Mesodermal cell (in vitro differentiated cells): Measurements from ENCODE around the gene NPAS3.

ENCODE experiments used
- H3K27ac ChIP-seq: 2 replicates; pipeline ENCODE4 v1.7.0; 2013; ENCODE audit warnings: mild to moderate bottlenecking, low read depth, low read length, moderate library complexity; ENCODE audit not compliant: severe bottlenecking
- H3K36me3 ChIP-seq: 2 replicates; pipeline ENCODE4 v1.7.1; 2013; ENCODE audit warnings: mild to moderate bottlenecking, low read length, moderate library complexity; ENCODE audit not compliant: control insufficient read depth, insufficient read depth
- H3K4me1 ChIP-seq: one replicate; pipeline ENCODE4 v1.7.1; 2013; ENCODE audit warnings: mild to moderate bottlenecking, low read length; ENCODE audit not compliant: insufficient read depth, control insufficient read depth, poor library complexity, severe bottlenecking
- H3K4me3 ChIP-seq: 2 replicates; pipeline ENCODE4 v1.7.0; 2013; ENCODE audit warnings: low read length, control low read depth, mild to moderate bottlenecking; ENCODE audit not compliant: insufficient read depth, poor library complexity, severe bottlenecking; ENCODE audit errors: extremely low read depth
- H3K9me3 ChIP-seq: 2 replicates; pipeline ENCODE4 v1.7.1; 2013; ENCODE audit warnings: mild to moderate bottlenecking, low read length, moderate library complexity; ENCODE audit not compliant: control insufficient read depth
- WGBS, 2 experiments: methylation state at CpG; one replicate each; pipeline ENCODE4 v1.1.5; 2013; ENCODE audit warnings: missing lambda C conversion rate in 2 of 2; ENCODE audit not compliant: insufficient coverage in 2 of 2; 5-methylcytosine and 5-hydroxymethylcytosine counted together

The NPAS3 gene

GRCh38 chr14:33370426-33370825 lies 431.7 kb downstream of the NPAS3 start:
- H3K9me3 ChIP-seq = no peaks in the 10 kb centered on the region
- no peak overlapping the region for H3K27ac ChIP-seq
- no peaks in the 10 kb centered on the region for H3K4me1 ChIP-seq
- 90 to 94% methylated on average over 1 of the region's 1 CpG for WGBS, 2 experiments
- H3K36me3 ChIP-seq = no peaks in the 10 kb centered on the region
- H3K4me3 ChIP-seq = no peak overlapping the region

GRCh38 chr14:33375196-33375595 lies 436.5 kb downstream of the NPAS3 start:
- no peak overlapping the region for H3K27ac ChIP-seq
- H3K9me3 ChIP-seq = no peaks in the 10 kb centered on the region
- WGBS, 2 experiments = no CpG with 5 or more reads among the region's 2 CpGs
- H3K4me1 ChIP-seq = no peaks in the 10 kb centered on the region
- H3K36me3 ChIP-seq = no peaks in the 10 kb centered on the region
- no peak overlapping the region for H3K4me3 ChIP-seq

- Histone ChIP-seq H3K4me3 (no peak overlapping the region), H3K27ac (no peak overlapping the region), H3K36me3 (no peaks in the 10 kb centered on the region), H3K4me1 (no peaks in the 10 kb centered on the region), H3K9me3 (no peaks in the 10 kb centered on the region)
- 80 to 100% methylated on average over 1 to 2 of the region's 4 CpGs for WGBS, 2 experiments
Measured at GRCh38 chr14:33375786-33376185, 437.1 kb downstream of the NPAS3 start.

GRCh38 chr14:33376510-33376909 lies 437.8 kb downstream of the NPAS3 start:
- Histone ChIP-seq H3K27ac (no peak overlapping the region), H3K9me3 (no peaks in the 10 kb centered on the region), H3K36me3 (no peaks in the 10 kb centered on the region), H3K4me1 (no peaks in the 10 kb centered on the region), H3K4me3 (no peak overlapping the region)
- 82 to 86% methylated on average over 2 to 3 of the region's 3 CpGs for WGBS, 2 experiments

GRCh38 chr14:33377596-33378390 lies 439.1 kb downstream of the NPAS3 start:
- H3K27ac ChIP-seq = no peak overlapping the region
- 100% methylated on average over 2 of the region's 2 CpGs; no CpG with 5 or more reads in 1 of the 2 experiments for WGBS, 2 experiments
- H3K9me3 ChIP-seq = no peaks in the 10 kb centered on the region
- H3K4me1 ChIP-seq = peaks cover 2% of the 10 kb centered on the region
- no peak overlapping the region for H3K4me3 ChIP-seq
- H3K36me3 ChIP-seq = no peaks in the 10 kb centered on the region

- Histone ChIP-seq H3K9me3 (no peaks in the 10 kb centered on the region), H3K4me3 (no peak overlapping the region), H3K36me3 (no peaks in the 10 kb centered on the region), H3K27ac (no peak overlapping the region), H3K4me1 (peaks cover 2% of the 10 kb centered on the region)
- 50 to 100% methylated on average over 1 to 2 of the region's 2 CpGs for WGBS, 2 experiments
Measured at GRCh38 chr14:33381717-33382116, 443.0 kb downstream of the NPAS3 start.

- H3K27ac ChIP-seq = no peak overlapping the region
- H3K36me3 ChIP-seq = no peaks in the 10 kb centered on the region
- H3K4me1 ChIP-seq = peaks cover 2% of the 10 kb centered on the region
- no peaks in the 10 kb centered on the region for H3K9me3 ChIP-seq
- H3K4me3 ChIP-seq = no peak overlapping the region
Measured at GRCh38 chr14:33386140-33386539, 447.5 kb downstream of the NPAS3 start.

- H3K9me3 ChIP-seq = no peaks in the 10 kb centered on the region
- no peaks in the 10 kb centered on the region for H3K36me3 ChIP-seq
- 94 to 100% methylated on average over 2 to 3 of the region's 3 CpGs for WGBS, 2 experiments
- no peak overlapping the region for H3K4me3 ChIP-seq
- H3K4me1 ChIP-seq = peaks cover 2% of the 10 kb centered on the region
- no peak overlapping the region for H3K27ac ChIP-seq
Measured at GRCh38 chr14:33386781-33387180, 448.1 kb downstream of the NPAS3 start.

GRCh38 chr14:33390335-33390734 lies 451.7 kb downstream of the NPAS3 start:
- no peak overlapping the region for H3K4me3 ChIP-seq
- H3K4me1 ChIP-seq = no peaks in the 10 kb centered on the region
- no peaks in the 10 kb centered on the region for H3K36me3 ChIP-seq
- H3K9me3 ChIP-seq = no peaks in the 10 kb centered on the region
- no peak overlapping the region for H3K27ac ChIP-seq
- WGBS, 2 experiments = no CpG with 5 or more reads among the region's 2 CpGs

- H3K27ac ChIP-seq = no peak overlapping the region
Measured at GRCh38 chr14:33393231-33393894, 454.7 kb downstream of the NPAS3 start.

GRCh38 chr14:33393895-33394368 lies 455.3 kb downstream of the NPAS3 start:
- Histone ChIP-seq H3K4me3 (no peak overlapping the region), H3K9me3 (no peaks in the 10 kb centered on the region), H3K36me3 (no peaks in the 10 kb centered on the region), H3K4me1 (no peaks in the 10 kb centered on the region), H3K27ac (no peak overlapping the region)
- 100% methylated on average over 1 of the region's 3 CpGs; no CpG with 5 or more reads in 1 of the 2 experiments for WGBS, 2 experiments

More at GRCh38 chr14:33393231-33393894, 454.7 kb downstream of the NPAS3 start:
- no peak overlapping the region for H3K4me3 ChIP-seq
- H3K4me1 ChIP-seq = no peaks in the 10 kb centered on the region
- no peaks in the 10 kb centered on the region for H3K36me3 ChIP-seq
- H3K9me3 ChIP-seq = no peaks in the 10 kb centered on the region
- WGBS, 2 experiments = 94 to 95% methylated on average over 4 to 5 of the region's 11 CpGs
